NCI-H2196 treated with DMSO at 0.1 percent for 48 hours (cell line): ENCODE results near the gene CA5B.
"Not testable (repeated sequence)": the region's sequence is repeated elsewhere in the genome, so short reads cannot be mapped to it uniquely, and the experiment has no call there.

ENCODE experiments used
- DNase-seq: peaks from one replicate; lab custom pipeline; 2025; ENCODE audit not compliant: unreplicated experiment; lab: John Stamatoyannopoulos, UW

The CA5B gene

GRCh38 chrX:15812192-15812938, 74.3 kb downstream of the CA5B start:
- no peak for DNase-seq

- no peak for DNase-seq
Observed at GRCh38 chrX:15813416-15813815, 75.3 kb downstream of the CA5B start.

- DNase-seq = no peak
Observed at GRCh38 chrX:15814771-15815365, 76.8 kb downstream of the CA5B start.

GRCh38 chrX:15815779-15816437, 77.8 kb downstream of the CA5B start:
- DNase-seq = no peak

- DNase-seq = no peak
Observed at GRCh38 chrX:15816438-15816809, 78.4 kb downstream of the CA5B start.

- no peak for DNase-seq
Observed at GRCh38 chrX:15816886-15817285, 78.8 kb downstream of the CA5B start.

- DNase-seq = no peak
Observed at GRCh38 chrX:15820106-15821073, 82.3 kb downstream of the CA5B start.

GRCh38 chrX:15822922-15823321, 84.9 kb downstream of the CA5B start:
- no peak for DNase-seq

- DNase-seq = no peak
Observed at GRCh38 chrX:15825936-15826335, 87.9 kb downstream of the CA5B start.

GRCh38 chrX:15829217-15829616, 91.1 kb downstream of the CA5B start:
- DNase-seq = no peak

GRCh38 chrX:15831347-15831746, 93.3 kb downstream of the CA5B start:
- not testable (repeated sequence) for DNase-seq

- no peak for DNase-seq
Observed at GRCh38 chrX:15834053-15834452, 96.0 kb downstream of the CA5B start.

GRCh38 chrX:15834827-15835595, 96.9 kb downstream of the CA5B start:
- DNase-seq = no peak
